Thyroid gland (tissue), 4 donors: Measurements from ENCODE around the gene UHRF1.

Experiments
- CTCF ChIP-seq, 6 experiments: fragments of 200-600 bp in 3 of 6; fragments of 450-650 bp in 3 of 6; sonication (generic) in 3 of 6; IDR thresholded peaks; one replicate each; pipeline ENCODE4 v1.5.1; 2016 to 2019; ENCODE audit warnings: antibody characterized with exemption in 6 of 6, mild to moderate bottlenecking in 2 of 6, inconsistent platforms in 1 of 6, moderate library complexity in 1 of 6
- POLR2A ChIP-seq, 2 donors: fragments of 450-650 bp; IDR thresholded peaks; one replicate each; pipeline ENCODE4 v1.6.1; 2017; ENCODE audit warnings: antibody characterized with exemption in 2 of 2, mild to moderate bottlenecking in 2 of 2, moderate library complexity in 1 of 2

- TF ChIP-seq POLR2A (IDR thresholded peaks at IDR 0.05) (no peak), CTCF (IDR thresholded peaks at IDR 0.05) (no peak)
These were observed 14.0 kb downstream of the UHRF1 start for GRCh38 chr19:4923276-4923747.
